GM12801 (cell line): Measurements from ENCODE around the gene CBY2.

Experiments used
- CTCF ChIP-seq: IDR thresholded peaks from one replicate; pipeline ENCODE4 v1.5.1; 2011; ENCODE audit warnings: control low read depth; ENCODE audit not compliant: insufficient read length; ENCODE audit errors: extremely low read depth

Gene CBY2

GRCh38 chr13:45702088-45702487 lies at the start of gene CBY2:
Gene CBY2 (plus strand): TSS chr13:45702320. CDS start chr13:45702391, 71 bp downstream.
- no peak for TF ChIP-seq CTCF

DNA sequence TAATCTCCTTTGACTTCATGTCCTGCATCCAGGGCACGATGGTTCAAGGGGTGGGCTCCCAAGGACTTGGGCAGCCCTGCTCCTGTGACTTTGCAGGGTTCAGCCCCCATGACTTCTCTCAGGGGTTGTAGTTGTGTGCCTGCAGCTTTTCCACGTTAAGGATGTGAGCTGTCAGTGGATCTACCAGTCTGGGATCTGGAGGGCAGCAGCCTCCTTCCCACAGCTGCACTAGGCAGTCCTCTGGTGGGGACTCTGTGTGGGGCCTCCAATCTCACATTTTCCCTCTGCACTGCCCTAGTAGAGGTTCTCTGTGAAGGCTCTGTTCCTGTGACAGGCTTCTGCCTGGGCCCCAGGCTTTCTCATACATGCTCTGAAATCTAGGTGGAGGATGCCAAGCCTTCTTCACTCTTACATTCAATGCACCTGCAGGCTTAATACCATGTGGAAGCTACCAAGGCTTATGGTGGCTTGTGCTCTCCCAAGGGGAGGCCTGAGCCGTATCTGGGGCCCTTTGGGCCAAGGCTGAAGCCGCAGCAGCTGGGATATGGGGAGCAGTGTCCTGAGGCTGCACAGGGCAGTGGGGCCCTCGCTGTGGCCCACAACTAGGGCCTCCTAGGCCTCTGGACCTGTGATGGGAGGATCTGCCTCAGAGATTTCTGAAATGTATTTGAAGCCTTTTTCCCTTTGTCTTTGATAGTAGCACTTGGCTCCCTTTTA lies 47.3 kb upstream of the CBY2 start:
- no peak for TF ChIP-seq CTCF

GRCh38 chr13:45658586-45659235 lies 43.4 kb upstream of the CBY2 start:
- no peak for TF ChIP-seq CTCF

DNA sequence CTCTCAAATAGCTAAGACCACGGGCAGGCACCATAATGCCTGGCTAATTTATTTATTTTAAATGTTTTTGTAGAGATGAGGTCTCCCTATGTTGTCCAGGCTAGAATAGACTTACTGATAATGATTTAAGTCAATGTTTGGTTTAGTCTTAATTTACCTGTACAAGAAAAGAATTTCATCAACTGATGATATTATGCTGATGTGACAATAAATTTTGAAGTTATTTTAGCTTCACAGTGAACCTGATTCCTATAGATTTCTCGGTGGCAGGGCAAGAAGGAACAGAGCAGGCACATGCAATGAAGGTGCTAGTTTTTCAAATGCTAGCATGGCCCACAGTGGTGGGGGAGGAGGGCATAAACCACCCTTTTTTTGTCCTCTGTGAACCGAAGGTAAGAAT lies 42.6 kb upstream of the CBY2 start:
- TF ChIP-seq CTCF, result no peak

DNA sequence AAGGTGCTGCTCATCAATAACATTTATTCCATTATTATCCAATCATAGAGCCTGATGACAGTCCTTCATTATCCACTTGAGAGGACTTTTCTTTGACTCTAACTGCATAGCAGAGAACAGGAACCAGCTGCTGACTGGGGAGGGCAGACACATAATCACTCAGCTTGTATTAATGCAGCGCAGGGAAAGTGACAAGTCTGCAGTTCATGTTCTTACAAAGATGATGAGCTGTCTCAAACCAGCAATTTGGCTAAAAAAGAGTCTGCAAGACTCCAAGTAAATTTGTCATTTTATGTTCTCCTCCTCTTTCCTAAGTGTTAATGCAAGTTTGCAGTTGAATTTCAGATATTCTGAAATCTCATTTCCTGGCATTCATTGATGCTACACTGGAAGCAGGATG lies 40.0 kb upstream of the CBY2 start:
- no peak for TF ChIP-seq CTCF

- no peak for TF ChIP-seq CTCF
These were observed 31.8 kb upstream of the CBY2 start for GRCh38 chr13:45670189-45670885.

GRCh38 chr13:45674908-45675307 lies 27.2 kb upstream of the CBY2 start:
- no peak for TF ChIP-seq CTCF
